GM23338 (cell line): ENCODE measurements around the gene NRP2.

ENCODE experiments used
- CREB1 ChIP-seq: fragments of 250-450 bp; sonication (Bioruptor Pico); IDR thresholded peaks from 2 replicates; pipeline ENCODE4 v1.5.0; 2020; ENCODE audit warnings: low read depth, mild to moderate bottlenecking, moderate library complexity
- EZH2 ChIP-seq: fragments of 200-600 bp; sonication (generic); IDR thresholded peaks from one replicate; pipeline ENCODE4 v1.8.0; 2017; ENCODE audit warnings: antibody characterized with exemption, mild to moderate bottlenecking, low read depth; ENCODE audit not compliant: unreplicated experiment
- EZH2phosphoT487 ChIP-seq: fragments of 200-600 bp; sonication (generic); IDR thresholded peaks from one replicate; pipeline ENCODE4 v1.8.1; 2018; ENCODE audit warnings: antibody characterized with exemption; ENCODE audit not compliant: unreplicated experiment
- POLR2AphosphoS5 ChIP-seq: IDR thresholded peaks from 2 replicates; pipeline ENCODE4 v1.6.1; 2016; ENCODE audit warnings: antibody characterized with exemption, low read depth
- ZNF331 ChIP-seq: fragments of 250-450 bp; sonication (Bioruptor Pico); IDR thresholded peaks from 2 replicates; pipeline ENCODE4 v1.5.0; 2020; ENCODE audit warnings: low read depth, mild to moderate bottlenecking, moderate library complexity
- TF ChIP-seq, protein P1 (sequence below), 2 experiments: fragments of 200-600 bp in 1 of 2; sonication (generic) in 1 of 2; conservative IDR thresholded peaks; 2 replicates each; pipeline versions ENCODE4 v1.5.1 to v1.6.1; 2016 to 2017; ENCODE audit warnings: antibody characterized with exemption in 2 of 2, low read depth in 2 of 2, mild to moderate bottlenecking in 2 of 2, moderate library complexity in 1 of 2
- TF ChIP-seq, protein P2 (sequence below): IDR thresholded peaks from one replicate; pipeline ENCODE4 v1.6.1; 2018; ENCODE audit warnings: antibody characterized with exemption; ENCODE audit not compliant: unreplicated experiment
- TF ChIP-seq, protein P3 (sequence below): IDR thresholded peaks from 2 replicates; pipeline ENCODE4 v1.6.1; 2016; ENCODE audit warnings: antibody characterized with exemption

DNA sequence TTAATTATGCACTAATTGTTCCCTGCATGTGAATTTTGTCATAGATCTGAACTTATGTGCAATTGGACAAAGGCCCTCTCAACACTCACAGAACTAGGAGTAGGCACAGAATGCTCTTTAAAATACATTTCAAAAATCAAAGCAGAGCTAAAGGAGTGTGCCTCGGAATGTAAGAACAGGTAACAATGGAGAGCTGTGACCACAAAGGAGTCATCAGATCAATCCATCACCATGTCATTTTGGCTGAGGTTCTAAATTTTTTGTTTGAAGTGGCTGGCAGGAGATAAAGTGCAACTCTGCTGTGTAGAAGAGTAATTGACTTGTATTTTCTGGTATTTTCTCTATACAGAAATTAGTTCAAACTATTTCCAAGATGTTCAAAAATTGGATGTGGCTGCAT lies 155.4 kb downstream of the NRP2 start:
- TF ChIP-seq, protein P1, sequence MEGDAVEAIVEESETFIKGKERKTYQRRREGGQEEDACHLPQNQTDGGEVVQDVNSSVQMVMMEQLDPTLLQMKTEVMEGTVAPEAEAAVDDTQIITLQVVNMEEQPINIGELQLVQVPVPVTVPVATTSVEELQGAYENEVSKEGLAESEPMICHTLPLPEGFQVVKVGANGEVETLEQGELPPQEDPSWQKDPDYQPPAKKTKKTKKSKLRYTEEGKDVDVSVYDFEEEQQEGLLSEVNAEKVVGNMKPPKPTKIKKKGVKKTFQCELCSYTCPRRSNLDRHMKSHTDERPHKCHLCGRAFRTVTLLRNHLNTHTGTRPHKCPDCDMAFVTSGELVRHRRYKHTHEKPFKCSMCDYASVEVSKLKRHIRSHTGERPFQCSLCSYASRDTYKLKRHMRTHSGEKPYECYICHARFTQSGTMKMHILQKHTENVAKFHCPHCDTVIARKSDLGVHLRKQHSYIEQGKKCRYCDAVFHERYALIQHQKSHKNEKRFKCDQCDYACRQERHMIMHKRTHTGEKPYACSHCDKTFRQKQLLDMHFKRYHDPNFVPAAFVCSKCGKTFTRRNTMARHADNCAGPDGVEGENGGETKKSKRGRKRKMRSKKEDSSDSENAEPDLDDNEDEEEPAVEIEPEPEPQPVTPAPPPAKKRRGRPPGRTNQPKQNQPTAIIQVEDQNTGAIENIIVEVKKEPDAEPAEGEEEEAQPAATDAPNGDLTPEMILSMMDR (conservative IDR thresholded peaks at IDR 0.05; ENCODE audit: low read depth in 2 of 2): no peak
- TF ChIP-seq, protein P2, sequence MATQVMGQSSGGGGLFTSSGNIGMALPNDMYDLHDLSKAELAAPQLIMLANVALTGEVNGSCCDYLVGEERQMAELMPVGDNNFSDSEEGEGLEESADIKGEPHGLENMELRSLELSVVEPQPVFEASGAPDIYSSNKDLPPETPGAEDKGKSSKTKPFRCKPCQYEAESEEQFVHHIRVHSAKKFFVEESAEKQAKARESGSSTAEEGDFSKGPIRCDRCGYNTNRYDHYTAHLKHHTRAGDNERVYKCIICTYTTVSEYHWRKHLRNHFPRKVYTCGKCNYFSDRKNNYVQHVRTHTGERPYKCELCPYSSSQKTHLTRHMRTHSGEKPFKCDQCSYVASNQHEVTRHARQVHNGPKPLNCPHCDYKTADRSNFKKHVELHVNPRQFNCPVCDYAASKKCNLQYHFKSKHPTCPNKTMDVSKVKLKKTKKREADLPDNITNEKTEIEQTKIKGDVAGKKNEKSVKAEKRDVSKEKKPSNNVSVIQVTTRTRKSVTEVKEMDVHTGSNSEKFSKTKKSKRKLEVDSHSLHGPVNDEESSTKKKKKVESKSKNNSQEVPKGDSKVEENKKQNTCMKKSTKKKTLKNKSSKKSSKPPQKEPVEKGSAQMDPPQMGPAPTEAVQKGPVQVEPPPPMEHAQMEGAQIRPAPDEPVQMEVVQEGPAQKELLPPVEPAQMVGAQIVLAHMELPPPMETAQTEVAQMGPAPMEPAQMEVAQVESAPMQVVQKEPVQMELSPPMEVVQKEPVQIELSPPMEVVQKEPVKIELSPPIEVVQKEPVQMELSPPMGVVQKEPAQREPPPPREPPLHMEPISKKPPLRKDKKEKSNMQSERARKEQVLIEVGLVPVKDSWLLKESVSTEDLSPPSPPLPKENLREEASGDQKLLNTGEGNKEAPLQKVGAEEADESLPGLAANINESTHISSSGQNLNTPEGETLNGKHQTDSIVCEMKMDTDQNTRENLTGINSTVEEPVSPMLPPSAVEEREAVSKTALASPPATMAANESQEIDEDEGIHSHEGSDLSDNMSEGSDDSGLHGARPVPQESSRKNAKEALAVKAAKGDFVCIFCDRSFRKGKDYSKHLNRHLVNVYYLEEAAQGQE: no peak
- TF ChIP-seq POLR2AphosphoS5 (no peak), CREB1 (CRISPR knock-in tag) (no peak), EZH2 (no peak), ZNF331 (no peak), EZH2phosphoT487 (no peak)
- TF ChIP-seq, protein P3, sequence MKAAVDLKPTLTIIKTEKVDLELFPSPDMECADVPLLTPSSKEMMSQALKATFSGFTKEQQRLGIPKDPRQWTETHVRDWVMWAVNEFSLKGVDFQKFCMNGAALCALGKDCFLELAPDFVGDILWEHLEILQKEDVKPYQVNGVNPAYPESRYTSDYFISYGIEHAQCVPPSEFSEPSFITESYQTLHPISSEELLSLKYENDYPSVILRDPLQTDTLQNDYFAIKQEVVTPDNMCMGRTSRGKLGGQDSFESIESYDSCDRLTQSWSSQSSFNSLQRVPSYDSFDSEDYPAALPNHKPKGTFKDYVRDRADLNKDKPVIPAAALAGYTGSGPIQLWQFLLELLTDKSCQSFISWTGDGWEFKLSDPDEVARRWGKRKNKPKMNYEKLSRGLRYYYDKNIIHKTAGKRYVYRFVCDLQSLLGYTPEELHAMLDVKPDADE: no peak
